Measurements from ENCODE around the gene ZNF200.

GRCh38 chr16:3264137-3265036 lies 29.4 kb upstream of the ZNF200 start:
- peak; percentile 45 for TF ChIP-seq CTCF (IDR thresholded peaks at IDR 0.05)
- TF ChIP-seq ZFX (IDR thresholded peaks at IDR 0.05; ENCODE audit: borderline replicate concordance), result no peak

All from 22Rv1 (cell line).